ENCODE measurements around the gene XYLT1. TPM values are rescaled to one million over a fixed set of nuclear protein-coding genes. Genes with fewer than 3 reads are reported as not detected.

XYLT1 gene
- total RNA-seq, 1 donor from 2014 or later, result 17.6 TPM

DNA sequence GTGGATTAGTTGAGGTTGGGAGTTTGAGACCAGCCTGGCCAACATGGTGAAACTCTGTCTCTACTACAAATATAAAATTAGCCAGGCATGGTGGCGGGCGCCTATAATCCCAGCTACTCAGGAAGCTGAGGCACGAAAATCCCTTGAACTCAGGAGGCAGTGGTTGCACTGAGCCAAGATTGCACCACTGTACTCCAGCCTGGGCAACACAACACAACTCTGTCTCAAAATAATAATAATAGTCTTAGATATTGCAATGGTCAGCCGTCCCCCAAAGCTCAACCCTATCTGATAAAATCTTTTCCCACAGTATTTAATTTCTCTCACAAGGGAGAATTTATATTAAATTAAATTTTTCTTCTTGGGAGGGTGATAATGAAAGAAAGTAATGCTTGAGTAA lies 169.6 kb downstream of the XYLT1 start:
- no peak for DNase-seq (ENCODE audit: low spot score)
- Mint-ChIP-seq H3K4me3 (ENCODE audit: unreplicated experiment) (no peak overlapping the region), H3K27ac (ENCODE audit: unreplicated experiment) (no peak overlapping the region), H3K27me3 (ENCODE audit: low read depth) (no peaks in the 10 kb centered on the region), H3K9me3 (ENCODE audit: low read depth) (no peaks in the 10 kb centered on the region), H3K36me3 (ENCODE audit: low read depth) (no peaks in the 10 kb centered on the region), H3K4me1 (ENCODE audit: low read depth) (peaks cover 17% of the 10 kb centered on the region)
- TF ChIP-seq, protein P1, sequence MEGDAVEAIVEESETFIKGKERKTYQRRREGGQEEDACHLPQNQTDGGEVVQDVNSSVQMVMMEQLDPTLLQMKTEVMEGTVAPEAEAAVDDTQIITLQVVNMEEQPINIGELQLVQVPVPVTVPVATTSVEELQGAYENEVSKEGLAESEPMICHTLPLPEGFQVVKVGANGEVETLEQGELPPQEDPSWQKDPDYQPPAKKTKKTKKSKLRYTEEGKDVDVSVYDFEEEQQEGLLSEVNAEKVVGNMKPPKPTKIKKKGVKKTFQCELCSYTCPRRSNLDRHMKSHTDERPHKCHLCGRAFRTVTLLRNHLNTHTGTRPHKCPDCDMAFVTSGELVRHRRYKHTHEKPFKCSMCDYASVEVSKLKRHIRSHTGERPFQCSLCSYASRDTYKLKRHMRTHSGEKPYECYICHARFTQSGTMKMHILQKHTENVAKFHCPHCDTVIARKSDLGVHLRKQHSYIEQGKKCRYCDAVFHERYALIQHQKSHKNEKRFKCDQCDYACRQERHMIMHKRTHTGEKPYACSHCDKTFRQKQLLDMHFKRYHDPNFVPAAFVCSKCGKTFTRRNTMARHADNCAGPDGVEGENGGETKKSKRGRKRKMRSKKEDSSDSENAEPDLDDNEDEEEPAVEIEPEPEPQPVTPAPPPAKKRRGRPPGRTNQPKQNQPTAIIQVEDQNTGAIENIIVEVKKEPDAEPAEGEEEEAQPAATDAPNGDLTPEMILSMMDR (IDR thresholded peaks at IDR 0.05), result no peak

DNA sequence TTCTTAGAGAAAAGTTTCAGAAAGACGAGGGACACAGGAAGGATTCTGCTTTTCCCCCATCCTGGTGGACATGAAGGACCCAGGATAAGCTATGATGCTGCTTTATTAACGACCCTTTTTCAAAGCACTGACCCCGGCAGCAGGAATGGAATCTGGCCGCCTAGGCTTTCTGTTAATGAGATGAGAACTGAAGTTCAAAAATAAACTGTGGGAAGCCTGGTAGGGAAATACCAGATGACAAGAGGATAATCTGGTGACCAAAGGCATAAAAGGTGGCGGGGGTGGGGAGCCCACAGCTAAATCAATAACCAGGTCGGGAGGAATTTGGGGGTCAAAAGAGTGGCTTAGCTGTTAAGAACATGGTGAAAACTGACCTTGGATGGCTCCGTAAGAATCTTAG lies 171.0 kb downstream of the XYLT1 start:
- TF ChIP-seq, protein P1 (IDR thresholded peaks at IDR 0.05), result no peak
- no peak for DNase-seq (ENCODE audit: low spot score)
- H3K9me3 Mint-ChIP-seq (ENCODE audit: low read depth), result no peaks in the 10 kb centered on the region
- peaks cover 8% of the 10 kb centered on the region for H3K4me1 Mint-ChIP-seq (ENCODE audit: low read depth)
- H3K36me3 Mint-ChIP-seq (ENCODE audit: low read depth), result no peaks in the 10 kb centered on the region
- H3K27me3 Mint-ChIP-seq (ENCODE audit: low read depth), result no peaks in the 10 kb centered on the region
- peak overlapping the region; percentile 47 for H3K27ac Mint-ChIP-seq (ENCODE audit: unreplicated experiment)
- H3K4me3 Mint-ChIP-seq (ENCODE audit: unreplicated experiment), result no peak overlapping the region

DNA sequence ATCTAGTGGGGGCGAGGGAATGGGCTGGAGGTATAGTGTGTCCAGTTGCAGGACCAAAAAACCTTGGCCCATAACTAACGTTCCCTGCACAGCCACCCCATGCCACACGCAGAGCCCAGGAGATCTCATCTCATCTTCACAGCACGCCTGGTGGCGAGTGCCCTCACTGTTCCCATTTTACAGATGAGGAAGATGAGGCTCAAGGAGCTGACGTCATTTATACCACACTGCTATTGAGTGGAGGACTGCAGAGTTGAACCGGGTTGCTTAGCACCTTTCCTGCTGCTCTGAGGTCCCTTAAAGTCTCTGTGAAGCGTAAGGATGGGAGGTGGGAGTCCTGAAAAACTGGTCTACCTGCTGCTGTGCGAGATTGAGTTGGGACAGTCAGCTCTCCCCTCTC lies 172.5 kb downstream of the XYLT1 start:
- no peaks in the 10 kb centered on the region for H3K27me3 Mint-ChIP-seq (ENCODE audit: low read depth)
- DNase-seq (ENCODE audit: low spot score), result no peak
- H3K4me1 Mint-ChIP-seq (ENCODE audit: low read depth), result peaks cover 8% of the 10 kb centered on the region
- H3K4me3 Mint-ChIP-seq (ENCODE audit: unreplicated experiment), result no peak overlapping the region
- no peak overlapping the region for H3K27ac Mint-ChIP-seq (ENCODE audit: unreplicated experiment)
- TF ChIP-seq, protein P1 (IDR thresholded peaks at IDR 0.05), result no peak
- no peaks in the 10 kb centered on the region for H3K36me3 Mint-ChIP-seq (ENCODE audit: low read depth)
- no peaks in the 10 kb centered on the region for H3K9me3 Mint-ChIP-seq (ENCODE audit: low read depth)

DNA sequence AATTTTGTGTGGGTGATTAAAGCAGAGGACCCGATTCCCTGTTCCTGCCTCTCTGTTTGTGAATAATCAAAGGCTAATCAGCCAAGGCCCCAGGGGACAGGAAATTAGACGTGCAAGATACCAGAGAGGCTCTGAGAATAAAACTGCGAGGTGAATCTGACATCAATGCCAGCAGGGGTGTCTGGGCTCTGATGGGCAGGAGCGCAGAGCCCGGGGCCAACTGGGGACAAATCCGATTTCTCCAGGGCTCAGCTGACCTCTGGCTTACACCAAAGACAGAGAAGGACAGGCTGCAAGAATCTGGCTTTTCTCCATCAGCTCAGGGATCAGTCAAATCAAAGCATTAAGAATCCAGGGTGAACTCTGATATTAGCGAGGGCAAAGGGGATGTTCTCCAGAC lies 174.3 kb downstream of the XYLT1 start:
- peaks cover 5% of the 10 kb centered on the region for H3K4me1 Mint-ChIP-seq (ENCODE audit: low read depth)
- H3K9me3 Mint-ChIP-seq (ENCODE audit: low read depth), result no peaks in the 10 kb centered on the region
- DNase-seq (ENCODE audit: low spot score), result no peak
- no peaks in the 10 kb centered on the region for H3K36me3 Mint-ChIP-seq (ENCODE audit: low read depth)
- H3K4me3 Mint-ChIP-seq (ENCODE audit: unreplicated experiment), result no peak overlapping the region
- no peaks in the 10 kb centered on the region for H3K27me3 Mint-ChIP-seq (ENCODE audit: low read depth)
- no peak overlapping the region for H3K27ac Mint-ChIP-seq (ENCODE audit: unreplicated experiment)
- TF ChIP-seq, protein P1 (IDR thresholded peaks at IDR 0.05), result no peak

DNA sequence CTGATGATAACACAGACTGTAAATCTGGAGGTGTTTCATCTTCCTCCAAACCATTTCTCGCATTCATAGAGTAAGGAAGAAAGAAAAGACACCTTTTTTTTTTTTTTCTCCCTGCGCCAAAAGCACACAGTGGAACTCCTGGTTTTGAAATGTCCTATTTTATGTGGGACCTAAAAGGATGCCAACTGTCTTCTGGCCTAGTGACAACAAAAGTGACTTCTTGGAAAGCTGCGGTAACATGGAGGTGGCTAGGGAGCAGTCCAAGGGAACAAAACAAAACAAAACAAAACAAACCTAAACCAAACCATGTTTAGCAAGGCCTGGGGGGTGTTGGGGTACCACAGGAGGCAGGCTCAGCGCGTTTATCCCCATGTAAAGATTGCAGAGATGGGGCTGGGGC lies 174.8 kb downstream of the XYLT1 start:
- H3K27me3 Mint-ChIP-seq (ENCODE audit: low read depth), result no peaks in the 10 kb centered on the region
- H3K36me3 Mint-ChIP-seq (ENCODE audit: low read depth), result no peaks in the 10 kb centered on the region
- no peak overlapping the region for H3K27ac Mint-ChIP-seq (ENCODE audit: unreplicated experiment)
- TF ChIP-seq, protein P1 (IDR thresholded peaks at IDR 0.05), result no peak
- no peak for DNase-seq (ENCODE audit: low spot score)
- no peaks in the 10 kb centered on the region for H3K9me3 Mint-ChIP-seq (ENCODE audit: low read depth)
- no peak overlapping the region for H3K4me3 Mint-ChIP-seq (ENCODE audit: unreplicated experiment)
- H3K4me1 Mint-ChIP-seq (ENCODE audit: low read depth), result peaks cover 5% of the 10 kb centered on the region
